HG03439 (cell line): ENCODE measurements around the gene NCK2.

ENCODE experiments used
- ATAC-seq: cut with Tn5 transposase; IDR thresholded peaks from one replicate; pipeline ENCODE4 v1.9.1; 2021; ENCODE audit warnings: mild to moderate bottlenecking, moderate library complexity; ENCODE audit not compliant: unreplicated experiment

The NCK2 gene

GRCh38 chr2:105774781-105775337 is 30.1 kb downstream of the NCK2 start:
- ATAC-seq, result no peak

GRCh38 chr2:105775809-105776559 is 31.3 kb downstream of the NCK2 start:
- no peak for ATAC-seq

GRCh38 chr2:105776560-105776928 is 31.8 kb downstream of the NCK2 start:
- no peak for ATAC-seq

- no peak for ATAC-seq
Observed at GRCh38 chr2:105777031-105777482, 32.3 kb downstream of the NCK2 start.

GRCh38 chr2:105777506-105778055 is 32.9 kb downstream of the NCK2 start:
- ATAC-seq, result no peak

- ATAC-seq, result no peak
Observed at GRCh38 chr2:105778080-105778607, 33.4 kb downstream of the NCK2 start.

- no peak for ATAC-seq
Observed at GRCh38 chr2:105779394-105779793, 34.7 kb downstream of the NCK2 start.

- no peak for ATAC-seq
Observed at GRCh38 chr2:105780606-105781005, 35.9 kb downstream of the NCK2 start.

- no peak for ATAC-seq
Observed at GRCh38 chr2:105781274-105781978, 36.7 kb downstream of the NCK2 start.

- no peak for ATAC-seq
Observed at GRCh38 chr2:105782123-105782522, 37.4 kb downstream of the NCK2 start.

- no peak for ATAC-seq
Observed at GRCh38 chr2:105782646-105783045, 37.9 kb downstream of the NCK2 start.

GRCh38 chr2:105783151-105783738 is 38.5 kb downstream of the NCK2 start:
- no peak for ATAC-seq

GRCh38 chr2:105783972-105784371 is 39.3 kb downstream of the NCK2 start:
- no peak for ATAC-seq

GRCh38 chr2:105784589-105784988 is 39.9 kb downstream of the NCK2 start:
- ATAC-seq, result no peak

GRCh38 chr2:105785095-105785847 is 40.6 kb downstream of the NCK2 start:
- ATAC-seq, result no peak

- no peak for ATAC-seq
Observed at GRCh38 chr2:105786231-105787230, 41.8 kb downstream of the NCK2 start.

GRCh38 chr2:105787376-105788318 is 42.9 kb downstream of the NCK2 start:
- no peak for ATAC-seq

- no peak for ATAC-seq
Observed at GRCh38 chr2:105788670-105789290, 44.1 kb downstream of the NCK2 start.
